ENCODE results near the gene PNLDC1.
"Not testable (repeated sequence)": the region's sequence is repeated elsewhere in the genome, so short reads cannot be mapped to it uniquely, and the experiment has no call there.

Gene PNLDC1

GRCh38 chr6:159821122-159821521 lies 21.0 kb downstream of the PNLDC1 start:
- DNase-seq, result no peak

DNA sequence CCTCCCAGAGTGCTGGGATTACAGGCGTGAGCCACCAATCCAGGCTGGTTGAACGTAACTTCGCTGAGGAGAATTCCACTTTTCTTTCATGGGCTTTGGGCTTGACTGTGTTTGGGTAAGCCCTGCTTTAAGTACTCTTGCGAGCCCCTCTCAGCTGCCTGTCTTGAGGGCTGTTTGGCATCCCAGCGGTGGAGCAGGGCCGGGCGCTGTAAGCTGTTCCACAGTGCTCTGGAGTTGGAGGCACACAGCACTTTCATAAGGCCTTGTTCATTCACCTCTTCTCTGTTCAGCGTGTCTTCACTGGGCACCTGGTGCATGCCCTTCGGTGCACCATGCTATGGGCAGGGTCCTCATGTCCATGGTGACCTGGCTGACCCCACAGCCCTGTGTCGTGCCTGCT lies 21.6 kb downstream of the PNLDC1 start:
- no peak for DNase-seq

GRCh38 chr6:159823953-159824352 lies 23.9 kb downstream of the PNLDC1 start:
- DNase-seq, result no peak

GRCh38 chr6:159824690-159825089 lies 24.6 kb downstream of the PNLDC1 start:
- not testable (repeated sequence) for DNase-seq

GRCh38 chr6:159826004-159826403 lies 25.9 kb downstream of the PNLDC1 start:
- DNase-seq, result no peak

GRCh38 chr6:159826968-159827647 lies 27.0 kb downstream of the PNLDC1 start:
- no peak for DNase-seq

DNA sequence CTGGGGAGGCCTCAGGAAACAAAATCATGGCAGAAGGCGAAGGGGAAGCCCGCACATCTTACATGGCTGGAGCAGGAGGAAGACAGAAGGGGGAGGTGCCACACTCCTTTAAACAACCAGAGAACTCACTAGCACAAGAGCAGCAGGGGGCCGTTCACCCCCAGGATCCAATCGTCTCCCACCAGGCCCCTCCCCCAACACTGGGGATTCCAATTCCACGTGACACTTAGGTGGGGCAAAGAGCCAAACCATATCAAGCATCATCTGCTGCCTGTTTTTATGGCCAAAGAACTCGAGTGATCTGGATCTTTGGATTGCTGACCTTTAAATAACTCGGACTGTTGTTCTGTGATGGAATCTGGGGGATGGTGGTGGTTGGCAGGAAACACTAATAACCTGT lies 28.0 kb downstream of the PNLDC1 start:
- DNase-seq, result no peak

DNA sequence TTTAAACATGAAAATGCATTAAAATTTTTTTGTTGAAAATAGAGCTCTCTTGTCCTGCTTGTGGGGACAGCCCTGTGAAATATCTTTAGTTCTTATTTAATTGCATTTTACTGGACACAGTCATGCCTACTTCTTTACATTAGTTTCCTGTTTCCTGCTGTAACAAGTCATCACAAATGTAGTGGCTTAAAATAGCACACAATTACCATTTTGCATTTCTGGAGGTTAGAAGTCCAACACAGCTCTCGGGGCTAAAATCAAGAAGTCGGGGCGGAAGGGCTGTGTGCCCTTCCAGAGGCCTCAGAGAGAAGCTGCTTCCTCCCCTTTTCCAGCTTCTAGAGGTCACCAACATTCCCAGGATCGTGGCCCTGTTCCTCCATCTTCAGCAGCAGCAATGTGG lies 29.4 kb downstream of the PNLDC1 start:
- DNase-seq, result no peak

GRCh38 chr6:159830501-159831372 lies 30.7 kb downstream of the PNLDC1 start:
- no peak for DNase-seq

- DNase-seq, result no peak
These were observed 31.2 kb downstream of the PNLDC1 start for GRCh38 chr6:159831373-159831679.

- no peak for DNase-seq
These were observed 32.9 kb downstream of the PNLDC1 start for GRCh38 chr6:159832946-159833345.

- DNase-seq, result no peak
These were observed 33.5 kb downstream of the PNLDC1 start for GRCh38 chr6:159833556-159833955.

GRCh38 chr6:159833997-159834603 lies 34.0 kb downstream of the PNLDC1 start:
- DNase-seq, result no peak

DNA sequence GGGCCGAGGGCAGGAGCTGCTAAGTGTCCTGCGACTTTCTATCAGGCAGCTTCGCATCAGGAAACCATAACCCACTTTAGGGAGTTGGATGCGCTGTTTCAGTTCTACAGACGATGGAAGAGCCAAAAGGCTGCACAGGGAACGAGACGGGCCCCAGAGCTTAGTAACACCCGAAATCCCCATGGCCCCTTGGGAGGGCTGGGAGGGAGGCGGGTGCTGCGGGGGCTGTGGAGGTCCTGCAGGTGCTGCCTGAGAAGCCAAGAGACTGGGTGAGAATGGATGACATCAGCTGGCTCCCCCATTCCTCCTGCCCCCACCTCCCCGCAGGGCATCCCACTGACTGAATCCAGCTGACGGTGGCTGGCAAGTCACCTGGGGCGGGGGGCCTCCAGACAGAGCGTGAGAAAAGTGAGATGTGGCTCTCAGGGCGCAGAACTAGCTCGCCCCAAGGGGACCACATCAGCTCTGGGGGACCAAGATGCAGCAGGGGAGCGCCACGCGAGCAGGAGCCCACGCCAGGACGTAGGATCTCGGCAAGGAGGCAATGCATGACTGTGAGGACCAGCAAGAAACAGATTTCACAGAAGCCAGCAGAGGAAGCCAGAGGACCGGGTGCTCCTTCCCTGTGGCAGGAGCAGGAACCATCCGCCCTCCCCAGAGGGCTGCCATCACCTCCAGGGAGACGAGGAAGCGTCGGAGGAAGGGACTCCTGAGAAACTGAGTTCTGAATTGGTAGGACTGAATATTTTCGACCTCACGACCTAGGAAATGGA lies 36.8 kb downstream of the PNLDC1 start:
- no peak for DNase-seq

- no peak for DNase-seq
These were observed 37.4 kb downstream of the PNLDC1 start for GRCh38 chr6:159837511-159837910.

GRCh38 chr6:159838020-159838744 lies 38.1 kb downstream of the PNLDC1 start:
- no peak for DNase-seq

GRCh38 chr6:159842035-159842434 lies 42.0 kb downstream of the PNLDC1 start:
- no peak for DNase-seq

- no peak for DNase-seq
These were observed 44.9 kb downstream of the PNLDC1 start for GRCh38 chr6:159844737-159845645.

DNA sequence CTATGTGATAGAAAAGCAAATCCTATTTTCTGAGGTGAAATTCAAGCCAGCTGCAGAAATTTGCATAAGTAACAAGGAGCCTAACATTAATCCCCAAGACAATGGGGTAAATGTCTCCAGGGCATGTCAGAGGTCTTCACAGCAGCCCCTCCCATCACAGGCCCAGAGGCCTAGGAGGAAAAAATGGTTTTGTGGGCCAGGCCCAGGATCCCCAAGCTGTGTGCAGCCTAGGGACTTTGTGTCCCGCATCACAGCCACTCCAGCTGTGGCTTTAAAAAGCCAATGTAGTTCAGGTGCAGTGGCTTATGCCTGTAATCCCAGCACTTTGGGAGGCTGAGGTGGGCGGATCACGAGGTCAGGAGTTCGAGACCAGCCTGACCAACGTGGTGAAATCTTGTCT lies 48.5 kb downstream of the PNLDC1 start:
- DNase-seq, result not testable (repeated sequence)

GRCh38 chr6:159849851-159850250 lies 49.8 kb downstream of the PNLDC1 start:
- not testable (repeated sequence) for DNase-seq

GRCh38 chr6:159852877-159853276 lies 52.8 kb downstream of the PNLDC1 start:
- peak; percentile 20 to 29 for DNase-seq
